NCI-H345 treated with DMSO at 0.1 percent for 48 hours (cell line): ENCODE results near the gene AP3M1.
"Not testable (repeated sequence)": the region's sequence is repeated elsewhere in the genome, so short reads cannot be mapped to it uniquely, and the experiment has no call there.

ENCODE experiments used
- DNase-seq: peaks from one replicate; lab custom pipeline; 2025; ENCODE audit not compliant: unreplicated experiment; lab: John Stamatoyannopoulos, UW

Gene AP3M1

DNA sequence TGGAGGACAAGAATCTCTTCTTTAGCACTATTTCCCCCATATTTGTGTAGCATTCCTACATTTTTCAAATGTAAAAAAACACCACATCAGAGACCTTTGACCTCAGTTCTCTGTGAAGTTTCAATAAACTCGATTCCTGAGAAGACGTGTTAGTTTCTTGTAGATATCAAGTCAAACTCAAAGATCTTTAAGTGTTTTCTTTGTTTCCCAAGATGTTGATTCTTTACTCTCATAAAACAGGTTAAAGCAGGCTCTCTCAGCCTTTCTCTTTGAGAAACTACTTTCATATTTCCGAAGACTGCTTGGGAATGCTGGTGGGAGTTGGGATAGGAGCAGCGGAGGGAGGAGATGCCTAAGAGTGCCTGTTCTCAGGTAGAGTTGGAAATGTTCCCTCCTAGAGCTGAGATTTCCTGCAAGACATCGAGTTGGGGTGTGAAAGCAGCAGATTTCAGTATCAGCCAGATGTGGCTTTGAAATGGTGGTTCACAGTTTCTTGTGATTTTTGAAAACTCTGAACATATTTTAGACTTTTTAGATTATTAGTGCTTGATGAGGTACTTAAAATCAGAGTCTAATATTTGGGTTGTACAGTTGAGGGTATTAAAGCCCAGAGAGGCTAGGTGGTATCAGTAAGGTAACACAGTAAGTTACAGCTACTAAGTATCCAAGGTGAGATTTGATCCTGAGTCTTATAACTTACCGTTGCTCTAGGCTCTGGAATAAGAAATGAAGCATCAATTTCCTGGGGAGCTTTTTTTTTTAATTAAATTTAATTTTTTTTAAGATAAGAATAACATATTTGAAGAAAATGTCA lies 14.3 kb upstream of the AP3M1 start:
- no peak for DNase-seq

GRCh38 chr10:74163319-74164068 lies 12.9 kb upstream of the AP3M1 start:
- DNase-seq: no peak

DNA sequence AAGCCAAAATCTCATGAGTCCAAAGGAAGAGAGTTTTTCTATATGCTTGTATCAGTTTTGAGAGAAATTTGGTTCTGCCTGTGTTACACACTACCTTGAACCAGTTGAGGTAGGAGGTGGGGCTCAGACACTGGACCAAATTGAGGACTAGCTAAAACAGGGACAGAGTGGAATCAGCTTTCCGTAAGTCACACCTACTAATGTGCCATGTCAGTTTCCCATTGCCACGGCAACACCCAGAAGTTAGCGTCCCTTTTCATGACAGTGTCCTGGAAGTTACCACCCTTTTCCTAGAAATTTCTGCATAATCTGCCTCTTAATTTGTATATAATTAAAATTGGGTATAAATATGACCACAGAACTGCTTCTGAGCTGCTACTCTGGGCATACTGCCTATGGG lies 9.4 kb upstream of the AP3M1 start:
- DNase-seq: no peak

DNA sequence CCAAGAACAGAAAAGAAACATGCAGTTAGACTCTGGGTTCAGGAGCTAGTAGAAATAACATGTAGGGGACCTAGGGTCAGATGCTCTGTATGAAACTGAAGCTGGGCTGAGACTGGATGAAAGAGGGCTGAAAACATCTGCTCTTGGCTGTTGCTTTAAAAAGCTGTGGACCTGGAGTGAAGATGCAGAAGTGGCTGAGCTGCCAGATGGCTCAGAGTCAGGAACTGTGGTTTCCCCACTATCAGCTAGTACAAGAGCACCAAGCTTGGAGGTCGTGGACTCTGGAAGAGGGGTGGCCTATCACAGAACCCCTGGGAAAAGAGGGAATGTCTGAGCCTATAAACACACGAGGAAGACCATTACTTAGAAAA lies 6.3 kb upstream of the AP3M1 start:
- DNase-seq: no peak

DNA sequence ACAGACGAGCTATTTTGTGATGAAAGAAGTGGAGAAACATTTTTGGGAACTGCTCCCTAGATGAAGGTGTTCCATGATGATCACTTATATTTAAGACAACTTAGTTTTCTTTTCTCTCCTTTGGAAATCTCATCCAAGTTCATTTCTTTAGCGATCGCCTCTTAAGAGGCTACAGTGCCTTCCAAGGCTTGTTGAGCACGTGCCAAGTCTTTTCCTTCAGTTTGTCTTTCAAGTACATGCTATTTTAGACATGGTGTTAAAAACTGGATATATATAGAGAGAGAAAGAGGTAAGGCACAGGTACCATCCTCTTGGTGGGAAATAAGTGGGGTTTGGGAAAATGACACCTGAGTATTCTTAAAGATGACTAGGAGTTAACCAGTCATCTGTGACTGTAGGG lies 3.0 kb upstream of the AP3M1 start:
- DNase-seq: no peak

DNA sequence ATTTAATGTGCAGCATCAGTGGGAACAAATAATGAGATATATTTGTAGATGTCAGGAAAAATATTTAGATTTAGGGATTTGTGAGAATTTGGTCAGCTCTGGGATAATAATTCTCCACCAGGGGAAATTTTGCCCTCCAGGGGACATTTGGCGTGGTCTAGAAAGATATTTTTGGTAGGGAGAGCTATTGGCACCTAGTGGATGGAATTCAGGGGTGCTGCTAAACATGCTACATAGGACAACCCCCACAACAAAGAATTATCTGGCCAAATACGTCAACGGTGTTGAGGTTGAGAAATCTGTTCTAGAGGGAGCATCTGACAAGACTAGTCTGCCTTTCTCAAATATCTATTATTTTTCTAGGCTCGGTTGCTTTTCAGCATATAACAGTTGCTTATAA lies 2.5 kb upstream of the AP3M1 start:
- DNase-seq: no peak

DNA sequence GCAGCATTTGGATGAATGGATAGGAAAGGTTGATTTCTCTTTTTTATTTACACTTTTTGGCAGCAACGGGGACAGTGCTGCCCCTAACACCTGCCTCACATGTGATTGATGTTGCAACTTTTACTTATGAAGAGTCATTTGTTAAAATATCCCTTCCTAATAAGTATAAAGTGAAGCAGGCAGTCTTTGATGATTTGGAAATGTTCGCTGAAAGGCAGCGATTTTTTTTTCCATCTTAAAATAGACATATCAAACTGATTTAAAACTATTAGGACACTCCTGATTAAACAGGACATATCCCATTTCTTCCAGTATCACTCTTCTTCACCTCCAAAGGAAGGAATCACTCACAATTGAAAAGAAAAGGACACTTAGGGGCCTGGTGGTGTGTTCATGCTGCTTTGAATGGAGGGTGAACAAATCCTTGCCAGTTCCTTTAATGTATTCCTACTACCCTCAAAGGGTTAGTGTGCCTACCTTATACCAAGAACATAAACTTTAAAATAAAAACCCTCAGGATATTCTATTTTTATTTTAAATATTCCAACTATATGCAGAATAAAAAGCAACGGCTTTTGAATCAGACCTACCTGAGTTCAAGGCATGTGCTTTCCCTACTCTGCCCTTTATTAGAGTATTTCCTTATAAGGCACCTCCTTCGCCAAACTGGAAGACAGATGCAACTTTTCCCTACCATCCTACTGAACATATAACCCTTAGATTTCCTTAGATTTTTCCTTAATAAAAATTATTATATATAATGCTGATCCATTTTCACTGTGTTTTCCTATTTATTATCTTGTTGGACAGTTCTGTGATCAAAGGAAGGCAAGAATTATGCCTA lies 1.5 kb upstream of the AP3M1 start:
- no peak for DNase-seq

- DNase-seq: peak; percentile 93
These were observed 606 bp upstream of the AP3M1 start, which contains the start of gene ADK for GRCh38 chr10:74150990-74151878. Gene ADK (plus strand): TSS chr10:74151221. CDS start chr10:74151279, 58 bp downstream.

- DNase-seq: not testable (repeated sequence)
These were observed 3.6 kb downstream of the AP3M1 start for GRCh38 chr10:74146980-74147379.

DNA sequence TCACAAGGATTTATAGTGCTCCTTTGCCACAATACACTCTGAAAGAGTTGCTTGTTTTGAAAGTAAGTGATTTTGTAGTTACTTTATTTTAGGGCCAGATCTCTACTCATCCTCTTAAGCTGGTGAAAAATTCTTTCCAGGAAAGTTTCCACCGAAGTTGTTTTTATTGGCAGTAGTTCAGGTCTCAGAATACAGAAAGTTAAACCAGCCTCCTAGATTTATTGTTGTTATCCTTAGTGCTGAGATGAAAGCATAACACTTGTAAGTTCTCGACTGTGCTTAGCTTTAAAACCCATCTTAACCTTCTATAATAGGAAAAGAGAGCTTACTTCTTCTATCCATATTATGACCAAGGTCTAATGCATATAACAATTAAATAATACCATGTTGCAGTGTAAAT lies 5.5 kb downstream of the AP3M1 start:
- no peak for DNase-seq

DNA sequence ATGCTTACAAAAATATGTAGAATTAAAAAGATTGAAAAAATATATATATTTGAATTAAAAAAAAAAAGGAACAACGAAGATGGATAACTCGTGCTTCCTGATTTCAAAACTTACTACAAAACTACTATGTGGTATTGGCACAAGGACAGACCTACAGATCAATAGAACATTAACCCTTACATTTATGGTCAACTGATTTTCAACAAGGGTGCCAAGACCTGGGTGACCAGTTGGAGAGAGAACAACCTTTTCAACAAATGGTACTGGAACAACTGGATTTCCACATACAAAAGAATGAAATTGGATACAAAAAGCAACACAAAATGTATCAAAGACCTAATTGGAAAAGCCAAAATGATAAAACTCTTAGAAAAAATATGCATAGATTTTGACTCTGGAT lies 10.1 kb downstream of the AP3M1 start:
- DNase-seq: no peak

- DNase-seq: no peak
These were observed 10.6 kb downstream of the AP3M1 start for GRCh38 chr10:74139981-74140380.

DNA sequence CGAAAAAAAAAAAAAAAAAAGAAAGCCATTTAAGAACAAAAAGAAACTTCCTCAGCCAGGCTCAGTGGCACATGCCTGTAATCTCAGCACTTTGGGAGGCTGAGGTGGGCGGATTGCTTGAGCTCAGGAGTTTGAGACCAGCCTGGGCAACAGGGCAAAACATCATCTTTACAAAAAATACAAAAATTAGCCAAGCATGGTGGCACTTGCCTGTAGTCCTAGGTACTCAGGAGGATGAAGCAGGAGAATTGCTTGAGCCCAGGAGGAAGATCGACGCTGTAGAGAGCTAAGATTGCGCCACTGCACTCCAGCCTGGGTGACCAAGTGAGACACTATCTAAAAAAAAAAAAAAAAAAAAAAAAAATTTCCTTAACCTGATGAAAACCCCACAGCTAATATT lies 12.0 kb downstream of the AP3M1 start:
- not testable (repeated sequence) for DNase-seq

DNA sequence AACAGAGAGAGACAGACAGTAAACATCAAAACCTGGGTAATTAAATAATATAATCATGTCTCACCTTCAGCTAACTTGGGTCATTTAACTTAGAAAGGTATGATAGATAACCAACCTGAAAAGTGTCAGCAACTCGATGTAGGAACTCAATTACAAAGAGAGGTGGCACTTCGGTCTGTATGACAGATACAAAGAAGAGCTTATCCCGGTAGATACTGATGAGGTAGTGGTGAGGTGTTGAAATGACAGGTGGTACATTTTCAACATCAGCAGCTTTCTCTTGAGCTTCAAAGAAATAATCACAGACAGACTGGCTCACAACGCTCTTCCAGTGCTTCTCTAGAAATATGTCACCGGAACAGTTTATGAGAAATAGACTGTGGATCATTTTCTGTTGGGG lies 12.6 kb downstream of the AP3M1 start:
- DNase-seq: no peak

- DNase-seq: no peak
These were observed 15.2 kb downstream of the AP3M1 start for GRCh38 chr10:74135452-74135851.

- DNase-seq: no peak
These were observed 16.5 kb downstream of the AP3M1 start for GRCh38 chr10:74133923-74134820.

DNA sequence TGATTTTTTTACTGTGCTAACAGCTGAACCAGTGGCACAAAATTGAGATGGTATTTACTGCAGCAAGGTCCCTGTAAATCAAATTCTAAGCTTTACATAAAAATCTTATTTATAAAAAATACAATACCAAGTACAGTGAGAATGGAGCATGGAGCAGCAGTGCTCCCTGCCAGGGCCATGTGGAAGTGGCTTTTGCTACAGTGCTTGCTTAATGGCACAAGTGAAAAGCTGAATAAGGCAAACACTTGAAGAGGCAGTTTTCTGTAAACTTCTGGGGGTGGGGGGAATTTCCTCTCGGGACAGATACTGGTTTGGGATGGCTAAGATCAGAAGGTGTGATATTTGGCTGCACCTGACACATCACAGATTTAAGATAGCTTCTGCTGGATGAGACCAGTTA lies 27.5 kb downstream of the AP3M1 start:
- DNase-seq: no peak

- DNase-seq: no peak
These were observed 28.6 kb downstream of the AP3M1 start for GRCh38 chr10:74122060-74122459.

DNA sequence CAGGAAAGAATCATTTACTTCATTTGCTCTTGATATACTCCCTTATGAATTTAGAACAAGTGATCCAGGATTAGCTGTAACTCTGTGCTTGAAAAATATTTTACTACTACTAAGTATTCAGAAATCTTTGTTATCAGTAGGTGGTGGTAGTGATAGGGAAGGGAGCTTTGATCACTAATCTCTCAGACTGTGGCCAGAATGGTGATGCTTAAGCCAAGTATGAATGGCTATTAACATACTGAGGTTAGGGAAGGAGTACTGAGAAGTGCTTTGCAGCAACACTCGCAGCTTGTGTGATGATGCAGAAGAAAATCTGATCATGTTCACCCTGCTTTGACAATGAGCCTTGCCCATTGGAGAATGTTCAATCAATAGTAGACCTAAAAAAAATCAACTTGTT lies 29.3 kb downstream of the AP3M1 start:
- DNase-seq: no peak

GRCh38 chr10:74120911-74121310 lies 29.7 kb downstream of the AP3M1 start:
- no peak for DNase-seq
